Nephron (organoid): ENCODE data around the gene PIK3CD.

Experiments used
- H3K27ac Mint-ChIP-seq, 3 experiments: 2 replicates each; pipeline ENCODE4 v1.8.0; 2020; ENCODE audit warnings: mixed read lengths in 3 of 3, mild to moderate bottlenecking in 2 of 3, moderate library complexity in 1 of 3
- H3K27me3 Mint-ChIP-seq: 2 replicates; pipeline ENCODE4 v1.8.0; 2021; ENCODE audit warnings: low read depth, mild to moderate bottlenecking, moderate library complexity, mixed read lengths
- H3K36me3 Mint-ChIP-seq: 2 replicates; pipeline ENCODE4 v1.8.0; 2020; ENCODE audit warnings: low read depth, mixed read lengths
- H3K4me1 Mint-ChIP-seq: 2 replicates; pipeline ENCODE4 v1.8.0; 2020; ENCODE audit warnings: mixed read lengths
- H3K4me3 Mint-ChIP-seq, 3 experiments: 2 replicates each; pipeline ENCODE4 v1.8.0; 2020; ENCODE audit warnings: mild to moderate bottlenecking in 3 of 3, mixed read lengths in 3 of 3, moderate library complexity in 2 of 3
- H3K9me3 Mint-ChIP-seq: 2 replicates; pipeline ENCODE4 v1.8.0; 2020; ENCODE audit warnings: mixed read lengths
- CTCF ChIP-seq, 3 experiments: fragments of 200-600 bp; sonication (generic); IDR thresholded peaks; one replicate each; pipeline ENCODE4 v1.5.0; 2021; ENCODE audit warnings: antibody characterized with exemption in 3 of 3; ENCODE audit not compliant: unreplicated experiment in 3 of 3

PIK3CD gene

GRCh38 chr1:9714257-9714718 is 62.8 kb downstream of the PIK3CD start:
- H3K4me3 Mint-ChIP-seq: no peak overlapping the region
- H3K27me3 Mint-ChIP-seq: no peaks in the 10 kb centered on the region
- H3K36me3 Mint-ChIP-seq: no peaks in the 10 kb centered on the region
- no peaks in the 10 kb centered on the region for H3K9me3 Mint-ChIP-seq
- H3K27ac Mint-ChIP-seq: no peak overlapping the region
- TF ChIP-seq CTCF (IDR thresholded peaks at IDR 0.05; ENCODE audit: unreplicated experiment in 3 of 3): no peak
- no peaks in the 10 kb centered on the region for H3K4me1 Mint-ChIP-seq

GRCh38 chr1:9715536-9716226 is 64.2 kb downstream of the PIK3CD start:
- Mint-ChIP-seq H3K36me3 (no peaks in the 10 kb centered on the region), H3K27ac (no peak overlapping the region), H3K4me1 (no peaks in the 10 kb centered on the region), H3K9me3 (no peaks in the 10 kb centered on the region), H3K4me3 (no peak overlapping the region), H3K27me3 (no peaks in the 10 kb centered on the region)
- no peak for TF ChIP-seq CTCF (IDR thresholded peaks at IDR 0.05; ENCODE audit: unreplicated experiment in 3 of 3)

- Mint-ChIP-seq H3K4me1 (no peaks in the 10 kb centered on the region), H3K27me3 (no peaks in the 10 kb centered on the region), H3K9me3 (no peaks in the 10 kb centered on the region), H3K27ac (peak overlapping the region in 1 of 3 experiments; percentile 48), H3K4me3 (no peak overlapping the region), H3K36me3 (no peaks in the 10 kb centered on the region)
- no peak for TF ChIP-seq CTCF (IDR thresholded peaks at IDR 0.05; ENCODE audit: unreplicated experiment in 3 of 3)
Observed at GRCh38 chr1:9716404-9717192, 65.1 kb downstream of the PIK3CD start.

- H3K9me3 Mint-ChIP-seq: no peaks in the 10 kb centered on the region
- no peaks in the 10 kb centered on the region for H3K27me3 Mint-ChIP-seq
- no peaks in the 10 kb centered on the region for H3K4me1 Mint-ChIP-seq
- H3K27ac Mint-ChIP-seq: peak overlapping the region; percentile 60 to 93 (median 71)
- TF ChIP-seq CTCF (IDR thresholded peaks at IDR 0.05; ENCODE audit: unreplicated experiment in 3 of 3): no peak
- H3K4me3 Mint-ChIP-seq: peak overlapping the region; percentile 13 to 66 (median 62)
- H3K36me3 Mint-ChIP-seq: no peaks in the 10 kb centered on the region
Observed at GRCh38 chr1:9717193-9718005, 65.9 kb downstream of the PIK3CD start.

- H3K4me1 Mint-ChIP-seq: no peaks in the 10 kb centered on the region
- TF ChIP-seq CTCF (IDR thresholded peaks at IDR 0.05; ENCODE audit: unreplicated experiment in 3 of 3): no peak
- H3K27ac Mint-ChIP-seq: peak overlapping the region; percentile 60 to 93 (median 71)
- no peaks in the 10 kb centered on the region for H3K27me3 Mint-ChIP-seq
- H3K9me3 Mint-ChIP-seq: no peaks in the 10 kb centered on the region
- peak overlapping the region; percentile 13 to 66 (median 62) for H3K4me3 Mint-ChIP-seq
- no peaks in the 10 kb centered on the region for H3K36me3 Mint-ChIP-seq
Observed at GRCh38 chr1:9718006-9718680, 66.6 kb downstream of the PIK3CD start.
